HG03565 (cell line): ENCODE data around the gene ACADSB.

Experiments used
- ATAC-seq: cut with Tn5 transposase; IDR thresholded peaks from one replicate; pipeline ENCODE4 v1.9.1; 2021; ENCODE audit warnings: mild to moderate bottlenecking, moderate library complexity; ENCODE audit not compliant: unreplicated experiment

The ACADSB gene

GRCh38 chr10:123038782-123039631 lies 30.2 kb downstream of the ACADSB start:
- no peak for ATAC-seq

DNA sequence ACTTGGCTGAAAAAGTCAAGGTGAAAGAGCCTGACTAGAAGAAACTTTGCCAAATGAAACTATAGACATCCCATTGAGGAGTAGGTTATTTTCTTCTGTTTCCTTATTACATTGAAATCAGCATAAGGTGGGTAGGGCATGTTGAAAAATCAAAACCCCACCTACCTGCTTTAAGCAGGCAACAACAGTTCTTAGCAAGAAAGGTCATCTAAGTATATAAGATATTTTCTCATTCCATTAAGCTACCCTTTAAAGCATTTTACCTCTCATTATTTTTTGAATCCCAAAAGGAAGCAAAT lies 30.8 kb downstream of the ACADSB start:
- ATAC-seq = no peak

DNA sequence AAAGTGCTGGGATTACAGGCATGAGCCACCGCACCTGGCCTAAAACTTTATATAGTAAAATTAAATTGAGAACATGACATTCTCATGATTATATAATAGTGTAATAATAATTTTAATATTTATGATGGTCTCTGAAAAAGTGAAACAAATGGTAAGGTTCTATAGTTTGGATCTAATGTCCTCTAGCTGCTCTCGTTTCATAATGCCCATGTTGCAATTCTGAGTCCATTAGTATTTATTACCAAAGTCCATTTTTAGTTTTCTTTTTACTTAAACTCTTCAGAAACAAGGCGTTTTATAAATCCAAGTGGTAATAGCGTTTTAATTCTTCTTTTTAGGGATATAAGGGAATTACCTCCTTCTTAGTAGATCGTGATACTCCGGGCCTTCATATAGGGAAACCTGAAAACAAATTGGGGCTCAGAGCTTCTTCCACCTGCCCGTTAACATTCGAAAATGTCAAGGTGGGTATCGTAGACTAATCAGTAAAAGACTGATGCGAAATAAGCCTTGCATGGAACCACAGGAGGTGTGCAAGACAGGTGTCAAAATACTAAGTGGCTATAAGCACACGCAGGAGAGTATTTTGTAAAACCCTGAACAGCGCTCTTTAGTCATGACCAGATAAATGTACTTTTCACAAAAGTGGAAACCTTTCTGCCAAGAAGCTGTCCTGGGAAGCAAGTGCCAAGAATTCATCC lies 34.1 kb downstream of the ACADSB start:
- no peak for ATAC-seq

- ATAC-seq = peak; percentile 53
Observed at GRCh38 chr10:123043409-123043925, 34.7 kb downstream of the ACADSB start.

- ATAC-seq = no peak
Observed at GRCh38 chr10:123044391-123044790, 35.6 kb downstream of the ACADSB start.

- ATAC-seq = no peak
Observed at GRCh38 chr10:123045961-123046731, 37.3 kb downstream of the ACADSB start.

DNA sequence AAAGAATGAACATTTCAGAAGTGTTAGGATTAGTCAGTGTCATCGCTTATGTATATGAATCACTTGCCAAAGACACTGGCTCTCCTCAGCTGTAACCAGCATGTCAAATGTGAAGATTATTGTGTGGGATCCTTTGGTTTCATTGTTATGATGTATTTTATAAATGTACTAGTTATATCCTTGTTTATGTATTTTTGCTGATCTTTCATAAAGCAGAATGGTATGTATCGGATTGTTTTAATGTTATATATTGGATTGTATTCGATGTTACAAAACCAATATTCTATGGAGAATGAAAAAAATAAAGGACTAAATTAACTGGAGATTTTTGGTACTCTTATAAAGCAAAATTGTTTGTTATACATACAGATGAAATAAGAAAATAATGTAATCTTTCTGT lies 49.2 kb downstream of the ACADSB start:
- no peak for ATAC-seq

DNA sequence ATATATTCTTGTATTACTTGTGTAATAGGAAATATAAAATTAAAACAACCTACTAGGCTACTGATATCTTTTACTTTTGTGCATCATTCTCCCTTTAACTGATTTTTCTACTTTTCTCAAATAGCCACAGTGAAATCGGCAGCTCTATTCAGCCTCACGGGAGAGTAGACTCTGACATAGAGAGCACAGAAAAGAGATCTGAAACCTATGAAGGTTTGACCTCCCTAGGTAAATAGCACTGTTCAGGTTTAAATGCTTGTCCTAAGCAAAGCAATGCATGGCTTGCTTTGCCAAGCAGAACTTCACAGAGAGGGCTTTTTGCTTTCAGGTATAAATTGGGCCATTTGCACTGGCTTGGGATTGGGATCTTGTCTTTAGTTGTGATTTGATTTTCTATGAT lies 53.1 kb downstream of the ACADSB start:
- ATAC-seq = no peak

- ATAC-seq = no peak
Observed at GRCh38 chr10:123062726-123063125, 53.9 kb downstream of the ACADSB start.

GRCh38 chr10:123068087-123068853 lies 59.5 kb downstream of the ACADSB start:
- no peak for ATAC-seq

- no peak for ATAC-seq
Observed at GRCh38 chr10:123069246-123069986, 60.6 kb downstream of the ACADSB start.

DNA sequence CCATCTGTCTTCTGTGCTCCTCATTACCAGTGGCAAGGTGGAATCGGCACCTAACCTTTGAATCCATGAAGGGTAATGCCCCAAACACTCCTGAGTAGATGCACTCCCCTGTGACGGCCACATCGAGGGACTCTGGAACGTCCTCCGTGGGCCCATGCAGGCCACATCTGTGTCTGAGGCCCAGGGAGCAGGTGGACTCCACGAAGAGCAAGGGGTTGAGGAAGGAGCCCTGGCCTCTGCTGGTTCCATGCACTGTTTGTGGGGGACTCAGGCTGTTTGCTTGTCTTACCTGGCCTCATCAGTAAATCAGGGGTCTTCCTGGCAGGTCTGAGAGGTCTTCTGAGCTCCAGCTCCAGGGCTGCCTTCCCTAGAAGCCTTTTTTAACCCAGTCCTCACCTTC lies 64.4 kb downstream of the ACADSB start:
- no peak for ATAC-seq

- ATAC-seq = no peak
Observed at GRCh38 chr10:123074215-123074614, 65.4 kb downstream of the ACADSB start.

DNA sequence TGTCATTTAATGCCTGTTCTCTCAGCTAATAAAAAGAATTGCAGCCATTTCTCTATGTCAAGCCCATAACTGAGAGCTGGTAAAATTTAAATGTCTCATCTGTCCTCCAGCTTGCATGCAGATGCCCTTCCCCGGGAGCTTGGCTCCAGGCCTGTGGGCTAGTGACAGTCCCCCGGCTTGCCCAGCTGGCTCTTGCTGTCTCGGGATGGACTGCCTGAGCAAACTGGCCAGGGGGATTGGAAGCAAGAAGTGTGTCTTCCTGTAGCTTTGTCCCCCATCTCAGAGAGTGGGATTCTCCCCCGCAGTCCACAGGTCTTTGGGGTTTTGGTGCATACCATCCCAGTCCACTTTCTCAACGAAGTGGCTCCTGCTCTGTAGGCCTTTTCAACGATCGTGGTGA lies 73.1 kb downstream of the ACADSB start:
- ATAC-seq = no peak

- no peak for ATAC-seq
Observed at GRCh38 chr10:123083811-123084210, 75.0 kb downstream of the ACADSB start.

DNA sequence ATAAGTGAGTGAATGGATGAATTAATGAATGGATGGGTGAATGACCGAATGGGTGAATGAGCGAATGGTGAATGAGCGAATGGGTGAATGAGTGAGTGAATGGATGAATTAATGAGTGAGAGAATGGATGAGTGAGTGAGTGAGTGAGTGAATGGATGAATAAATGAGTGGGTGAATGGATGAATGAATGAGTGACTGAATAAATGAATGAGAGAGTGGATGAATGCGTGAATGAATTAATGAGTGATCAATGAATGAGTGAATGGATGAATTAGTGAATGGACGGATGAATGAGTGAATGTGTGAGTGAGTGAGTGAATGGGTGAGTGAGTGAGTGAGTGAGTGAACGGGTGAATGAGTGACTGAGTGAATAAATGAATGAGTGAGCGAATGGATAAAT lies 77.5 kb downstream of the ACADSB start:
- no peak for ATAC-seq

DNA sequence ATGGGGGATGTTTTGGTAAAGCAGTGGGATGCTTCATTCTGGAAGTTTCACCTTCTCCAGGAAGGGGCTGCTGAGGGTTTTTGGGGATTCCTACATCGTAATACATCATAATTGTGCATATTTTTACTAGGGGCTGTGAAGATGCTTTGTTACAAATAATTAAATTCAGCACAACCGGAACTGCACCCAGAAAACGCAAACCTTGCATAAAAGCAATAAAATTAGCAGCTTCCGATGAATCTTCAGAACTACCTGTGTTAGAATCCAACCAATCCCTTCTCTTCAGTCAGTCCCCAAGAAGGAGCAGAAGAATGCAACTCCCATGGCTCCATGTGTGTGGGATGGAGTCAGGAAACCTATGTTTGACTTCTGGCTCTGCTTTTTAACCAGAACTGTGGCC lies 78.5 kb downstream of the ACADSB start:
- ATAC-seq = no peak

- ATAC-seq = no peak
Observed at GRCh38 chr10:123087786-123088185, 79.0 kb downstream of the ACADSB start.

DNA sequence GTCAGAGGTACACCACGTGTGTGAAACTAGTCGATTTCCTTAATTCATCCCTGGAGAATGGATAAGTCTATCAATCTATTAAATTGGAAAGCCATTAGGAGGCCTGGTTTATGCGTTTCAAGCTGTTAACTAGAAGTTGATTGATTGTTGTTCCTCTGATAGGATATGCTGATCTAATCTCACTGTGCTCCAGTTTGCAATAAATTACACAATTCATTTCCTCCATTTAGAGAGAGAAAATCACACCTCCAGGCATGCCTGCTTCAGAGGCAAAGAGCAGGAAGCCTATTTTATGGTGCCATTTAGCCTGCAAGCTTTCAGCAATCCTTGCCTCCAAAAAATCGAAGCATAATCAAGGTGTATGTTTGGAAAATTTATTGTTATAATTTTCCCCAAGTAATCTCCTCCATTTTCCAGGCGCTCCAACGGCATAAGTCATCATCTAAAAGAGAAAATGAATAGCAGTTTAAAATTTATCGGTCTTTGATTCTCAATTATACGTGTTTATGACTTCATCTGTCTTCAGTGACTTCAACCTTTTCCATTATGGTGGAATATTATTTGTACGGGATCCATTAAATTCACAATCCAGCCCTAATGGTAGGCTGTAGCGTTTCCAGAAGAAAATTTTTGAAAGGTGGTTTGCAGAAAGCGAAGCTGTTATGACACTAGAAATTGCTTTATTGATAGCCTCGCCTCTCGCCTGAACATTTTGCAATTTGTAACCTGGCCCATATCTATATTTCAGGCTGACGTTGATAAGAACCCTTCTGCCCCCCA lies 84.0 kb downstream of the ACADSB start:
- no peak for ATAC-seq
